GM18870 (cell line): ENCODE results near the gene H2BK1.

Experiments
- ATAC-seq: cut with Tn5 transposase; IDR thresholded peaks from one replicate; pipeline ENCODE4 v1.9.1; 2021; ENCODE audit warnings: moderate library complexity; ENCODE audit not compliant: unreplicated experiment

H2BK1 gene

GRCh38 chr7:151245360-151246101, 35.2 kb upstream of the H2BK1 start:
- ATAC-seq: no peak

- ATAC-seq: no peak
These were observed 34.6 kb upstream of the H2BK1 start for GRCh38 chr7:151244841-151245346.

- no peak for ATAC-seq
These were observed 34.0 kb upstream of the H2BK1 start for GRCh38 chr7:151244196-151244840.

GRCh38 chr7:151243408-151244195, 33.3 kb upstream of the H2BK1 start:
- ATAC-seq: no peak

GRCh38 chr7:151243045-151243349, 32.7 kb upstream of the H2BK1 start:
- ATAC-seq: no peak

GRCh38 chr7:151242159-151243044, 32.1 kb upstream of the H2BK1 start:
- ATAC-seq: no peak

- no peak for ATAC-seq
These were observed 31.4 kb upstream of the H2BK1 start for GRCh38 chr7:151241755-151242096.

GRCh38 chr7:151240942-151241754, 30.9 kb upstream of the H2BK1 start:
- no peak for ATAC-seq

GRCh38 chr7:151240536-151240935, 30.2 kb upstream of the H2BK1 start:
- ATAC-seq: no peak

- ATAC-seq: no peak
These were observed 29.7 kb upstream of the H2BK1 start for GRCh38 chr7:151239837-151240459.

- no peak for ATAC-seq
These were observed 28.9 kb upstream of the H2BK1 start for GRCh38 chr7:151238924-151239836.

GRCh38 chr7:151238190-151238810, 28.0 kb upstream of the H2BK1 start:
- no peak for ATAC-seq

GRCh38 chr7:151237244-151238189, 27.2 kb upstream of the H2BK1 start:
- no peak for ATAC-seq

- no peak for ATAC-seq
These were observed 26.1 kb upstream of the H2BK1 start for GRCh38 chr7:151236406-151236805.

GRCh38 chr7:151235091-151235787, 25.0 kb upstream of the H2BK1 start:
- ATAC-seq: no peak

- ATAC-seq: no peak
These were observed 23.5 kb upstream of the H2BK1 start for GRCh38 chr7:151233804-151234203.
